GM21526 (cell line): ENCODE measurements around the gene KCTD17.
A peak's percentile ranks its signal among the peaks of the same experiment; 100 is the strongest.

Source experiments
- ATAC-seq: cut with Tn5 transposase; IDR thresholded peaks from one replicate; pipeline ENCODE4 v1.9.1; 2021; ENCODE audit warnings: moderate library complexity; ENCODE audit not compliant: unreplicated experiment, low FRiP score

Gene KCTD17

DNA sequence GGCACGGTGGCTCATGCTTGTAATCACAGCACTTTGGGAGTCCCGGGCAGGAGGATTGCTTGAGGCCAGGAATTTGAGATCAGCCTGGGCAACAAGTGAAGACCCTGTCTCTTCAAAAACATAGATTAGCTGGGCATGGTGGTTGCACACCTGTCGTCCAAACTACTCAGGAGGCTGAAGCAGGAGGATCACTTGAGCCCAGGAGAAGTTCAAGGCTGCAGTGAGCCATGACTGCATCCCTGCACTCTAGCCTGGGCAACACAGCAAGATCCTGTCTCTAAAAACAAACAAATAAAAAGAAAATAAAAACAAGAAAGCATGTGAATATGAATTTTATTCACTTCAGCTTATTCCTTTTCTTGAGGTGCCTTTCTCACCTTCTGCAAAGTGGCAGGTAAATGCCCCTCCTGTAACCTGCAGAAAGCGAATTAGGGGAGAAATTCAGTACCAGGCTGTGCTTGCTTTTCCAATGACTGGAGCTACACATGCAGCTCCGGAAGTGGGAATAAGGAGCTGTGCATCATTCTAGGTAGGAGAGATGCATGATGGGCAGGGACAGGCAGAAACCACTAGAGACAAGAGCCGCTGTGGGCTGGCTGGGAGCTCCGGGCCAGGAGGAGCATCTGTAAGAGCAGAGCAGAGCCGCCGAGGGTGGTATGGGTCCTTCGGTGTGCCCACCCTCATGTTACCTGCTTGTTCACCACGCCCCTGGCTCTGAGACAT, 14.7 kb upstream of the KCTD17 start:
- ATAC-seq, result no peak

GRCh38 chr22:37037669-37038068, 13.9 kb upstream of the KCTD17 start:
- no peak for ATAC-seq

- no peak for ATAC-seq
Measured at GRCh38 chr22:37039466-37039865, 12.1 kb upstream of the KCTD17 start.

GRCh38 chr22:37043209-37043827, 8.2 kb upstream of the KCTD17 start:
- no peak for ATAC-seq

GRCh38 chr22:37043828-37044538, 7.6 kb upstream of the KCTD17 start:
- ATAC-seq, result peak; percentile 78

- ATAC-seq, result no peak
Measured at GRCh38 chr22:37044634-37045625, 6.6 kb upstream of the KCTD17 start.

- ATAC-seq, result no peak
Measured at GRCh38 chr22:37045958-37046357, 5.6 kb upstream of the KCTD17 start.

GRCh38 chr22:37046589-37046988, 5.0 kb upstream of the KCTD17 start:
- ATAC-seq, result no peak

- ATAC-seq, result no peak
Measured at GRCh38 chr22:37047006-37047405, 4.5 kb upstream of the KCTD17 start.

DNA sequence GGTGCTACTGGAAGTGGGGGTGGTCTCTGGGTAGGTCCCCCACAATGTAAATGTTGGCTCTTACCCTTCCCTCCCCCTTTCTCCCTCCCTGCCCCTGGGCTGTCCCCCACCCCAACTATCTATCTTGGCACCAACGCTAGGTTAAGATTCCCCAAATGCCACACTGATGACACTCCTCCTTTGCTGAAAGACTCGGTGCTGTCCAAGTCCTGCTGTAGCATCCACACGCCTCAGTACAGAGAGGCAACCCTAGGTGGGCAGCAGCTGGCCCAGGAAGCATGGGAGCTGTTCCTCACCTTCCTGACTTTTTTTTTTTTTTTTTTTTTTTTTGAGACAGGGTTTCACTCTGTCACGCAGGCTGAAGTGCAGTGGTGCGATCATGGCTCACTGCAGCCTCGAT, 3.4 kb upstream of the KCTD17 start:
- no peak for ATAC-seq

- ATAC-seq, result no peak
Measured at GRCh38 chr22:37049224-37049623, 2.3 kb upstream of the KCTD17 start.

- ATAC-seq, result no peak
Measured at GRCh38 chr22:37050913-37051312, 629 bp upstream of the KCTD17 start.

DNA sequence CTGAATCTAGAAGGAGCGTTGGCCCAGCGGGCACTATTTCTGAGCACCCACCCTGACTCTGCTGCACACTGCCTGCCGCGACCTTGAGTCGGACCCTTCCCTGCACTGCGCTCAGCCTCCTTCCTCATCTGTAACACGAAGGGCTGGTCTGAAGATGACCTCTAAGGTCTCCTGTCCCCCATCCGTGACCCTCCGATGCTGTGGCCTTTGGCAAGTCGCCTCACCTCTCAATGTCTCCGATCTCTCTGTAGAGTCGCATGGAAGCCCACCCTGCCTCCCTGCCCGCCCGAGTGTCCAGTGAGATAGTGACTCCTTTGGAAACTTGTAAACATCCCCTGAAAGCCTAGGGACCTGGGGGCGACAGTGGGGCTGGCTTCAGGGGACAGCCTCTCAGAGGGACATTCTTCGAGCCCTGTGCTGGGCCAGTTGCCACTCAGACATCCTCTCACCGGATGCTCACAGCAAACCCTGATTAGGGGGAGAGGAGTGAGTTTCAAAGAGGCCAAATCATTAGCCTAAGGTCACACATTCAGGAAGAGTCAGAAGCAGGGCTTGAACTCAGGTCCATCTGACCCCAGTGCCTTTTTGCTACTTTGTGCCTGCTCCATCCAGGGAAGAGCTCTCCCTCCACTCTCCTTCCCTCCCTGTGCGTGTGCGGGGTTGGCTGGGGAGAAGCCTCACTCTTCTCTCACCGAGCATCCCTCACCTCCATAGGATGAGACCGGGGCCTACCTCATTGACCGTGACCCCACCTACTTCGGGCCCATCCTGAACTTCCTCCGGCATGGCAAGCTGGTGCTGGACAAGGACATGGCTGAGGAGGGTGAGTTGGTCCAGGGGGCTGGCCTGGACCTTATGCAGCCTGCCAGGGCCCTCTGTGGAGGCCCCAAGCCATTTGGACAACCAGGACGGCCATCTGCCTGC, 1.1 kb downstream of the KCTD17 start:
- ATAC-seq, result no peak

- no peak for ATAC-seq
Measured at GRCh38 chr22:37053310-37054055, 1.9 kb downstream of the KCTD17 start.

DNA sequence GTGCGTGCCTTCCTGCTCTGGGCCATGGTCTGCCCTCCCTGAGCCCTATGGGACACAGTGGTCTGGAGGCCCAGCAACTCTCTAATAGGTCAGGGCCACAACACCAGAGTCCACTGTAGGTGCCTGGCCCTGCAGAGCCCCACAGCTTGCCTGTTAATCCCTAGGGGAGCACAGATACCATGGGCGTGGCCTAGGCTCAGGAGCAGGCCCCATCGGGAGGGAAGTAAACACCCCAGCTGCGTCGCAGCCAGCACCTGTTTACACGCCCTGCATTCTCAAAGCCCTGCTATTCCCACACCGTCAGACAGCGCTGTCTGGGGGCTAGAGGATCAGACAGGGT, 2.5 kb downstream of the KCTD17 start:
- no peak for ATAC-seq

DNA sequence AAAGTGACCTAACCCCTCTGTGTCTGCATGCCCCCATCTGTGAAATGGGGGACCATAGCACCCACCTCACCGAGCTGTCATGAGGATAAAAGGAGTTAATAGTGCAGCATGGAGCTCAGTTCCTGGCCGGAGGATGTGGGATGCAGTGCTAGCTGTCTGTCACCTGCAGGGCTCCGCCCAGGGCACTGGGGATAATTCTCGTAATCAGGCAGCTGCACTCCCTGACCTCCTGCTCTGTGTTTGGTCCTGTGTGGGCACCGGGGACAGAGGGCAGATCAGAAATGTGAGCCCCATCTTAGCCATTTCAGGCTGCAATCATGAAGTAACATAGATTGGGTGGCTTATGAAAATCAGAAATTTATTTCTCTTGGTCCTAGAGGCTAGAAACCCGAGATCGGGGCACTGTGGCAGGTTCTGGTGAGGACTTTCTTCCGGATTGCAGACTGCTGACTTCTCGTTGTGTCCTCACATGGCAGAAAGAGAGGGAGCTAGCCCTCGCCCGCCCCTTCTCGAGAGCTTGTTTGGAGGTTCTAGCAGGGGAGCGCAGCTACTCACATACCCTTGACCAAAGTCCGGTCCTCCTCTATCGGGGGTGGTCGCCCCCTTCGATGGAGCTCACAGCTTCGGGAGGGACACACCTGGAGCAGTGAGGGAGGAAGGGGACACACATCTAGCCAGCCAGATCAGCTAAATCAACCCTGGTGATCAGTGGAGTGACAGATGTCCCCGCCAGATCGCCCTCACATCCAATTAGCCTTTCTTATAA, 3.2 kb downstream of the KCTD17 start:
- no peak for ATAC-seq

DNA sequence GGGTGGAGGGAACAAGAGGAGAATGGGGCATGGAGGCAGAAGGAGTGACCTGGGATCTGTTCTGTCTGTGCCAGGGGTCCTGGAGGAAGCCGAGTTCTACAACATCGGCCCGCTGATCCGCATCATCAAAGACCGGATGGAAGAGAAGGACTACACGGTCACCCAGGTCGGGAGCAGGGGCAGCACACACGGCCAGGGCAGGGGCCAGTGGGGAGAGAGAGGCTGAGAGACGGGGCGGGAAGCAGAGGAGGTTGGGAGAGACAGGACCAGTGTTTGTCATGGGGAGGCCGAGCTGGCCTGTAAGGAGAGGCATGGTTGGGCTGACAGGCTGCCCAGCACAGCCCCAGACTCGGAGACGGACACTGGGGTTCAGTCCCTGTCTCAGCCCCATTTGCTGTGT, 4.7 kb downstream of the KCTD17 start:
- no peak for ATAC-seq

GRCh38 chr22:37057226-37057625, 5.7 kb downstream of the KCTD17 start:
- no peak for ATAC-seq
